ENCODE data around the gene CRADD.

GRCh38 chr12:93756288-93756687 lies 79.1 kb downstream of the CRADD start:
- no peak for TF ChIP-seq CTCF (IDR thresholded peaks at IDR 0.05)
- TF ChIP-seq POLR2A (IDR thresholded peaks at IDR 0.05) = no peak
